Frontal cortex (tissue), 4 donors: ENCODE measurements around the gene PLCL1. TPM values are rescaled to one million over a fixed set of nuclear protein-coding genes. Genes with fewer than 3 reads are reported as not detected.

Source experiments
- DNase-seq, 2 donors: peaks; one replicate each; pipeline ENCODE4 v3.0.0; 2012; ENCODE audit warnings: low spot score in 2 of 2
- FAIRE-seq: peaks from 2 replicates; lab custom pipeline; 2012; peaks lifted over from hg19 to GRCh38; lab: Jason Lieb, UNC
- total RNA-seq: library from RNA; depleted of rRNA; stranded (reverse); fragments of >200 nt; gene quantifications from one replicate; pipeline ENCODE4 v1.2.3, GENCODE V29; 2014
- donor health status: control.
- donor health status: control.
- donor health status: control.

PLCL1 gene
- total RNA-seq, 1 donor from 2014 or later: 32.6 TPM

DNA sequence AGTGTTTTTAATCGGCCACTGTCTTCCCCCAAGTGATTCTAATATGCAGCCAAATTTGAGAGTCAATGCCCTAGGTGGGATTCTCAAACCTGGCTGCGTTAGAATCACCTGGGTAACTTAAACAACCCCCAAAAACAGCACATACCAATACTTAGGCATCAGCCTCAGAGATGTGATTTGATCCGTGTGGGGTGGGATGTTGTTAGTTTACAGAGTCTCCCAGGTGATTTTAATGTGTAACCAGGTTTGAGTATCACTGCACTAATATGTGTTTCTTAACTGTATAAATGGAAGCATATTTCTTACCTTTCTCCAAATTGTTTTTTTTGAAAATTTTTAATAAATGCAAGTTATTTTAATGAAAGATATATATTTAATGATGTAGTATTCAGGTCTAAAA, 135.4 kb downstream of the PLCL1 start:
- DNase-seq: no peak
- peak; percentile 50 for FAIRE-seq

DNA sequence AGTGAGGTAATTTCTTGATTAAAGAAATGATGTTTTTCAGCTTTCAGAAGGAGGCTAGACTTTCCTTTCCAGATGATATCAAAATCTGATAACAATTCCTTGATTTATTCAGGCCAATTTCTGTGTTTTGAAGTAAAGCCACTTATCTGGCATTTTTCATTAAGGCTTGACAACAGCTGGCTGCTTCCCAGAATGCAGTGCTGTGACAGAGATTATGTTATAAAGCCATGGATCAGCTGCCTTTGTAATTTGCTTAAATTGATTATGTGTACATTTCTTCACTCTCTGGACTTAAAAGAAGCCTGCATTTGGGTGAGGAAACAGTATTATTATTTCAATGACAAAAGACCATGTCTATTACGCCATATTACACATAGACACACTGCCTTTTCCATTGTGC, 136.0 kb downstream of the PLCL1 start:
- FAIRE-seq (no peak), DNase-seq (no peak)

DNA sequence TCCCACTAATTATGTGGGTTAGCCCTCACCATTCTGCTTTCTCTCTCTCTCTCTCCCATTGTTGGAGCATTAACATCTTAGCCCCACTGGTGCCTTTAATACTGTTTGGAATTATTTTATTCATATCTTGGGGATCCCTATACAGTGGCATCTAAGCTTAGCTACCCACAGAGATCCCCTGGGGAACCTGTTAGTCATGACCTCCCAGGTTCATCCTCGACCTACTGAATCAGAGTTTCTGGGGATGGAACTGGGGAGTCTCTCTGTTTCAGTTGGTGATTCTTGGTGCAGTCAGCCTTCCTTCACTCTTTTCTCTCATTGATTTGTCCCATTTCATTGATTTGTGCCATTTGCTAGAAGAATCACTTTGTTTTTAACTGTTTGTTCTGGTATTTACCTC, 137.3 kb downstream of the PLCL1 start:
- FAIRE-seq (no peak), DNase-seq (no peak)

DNA sequence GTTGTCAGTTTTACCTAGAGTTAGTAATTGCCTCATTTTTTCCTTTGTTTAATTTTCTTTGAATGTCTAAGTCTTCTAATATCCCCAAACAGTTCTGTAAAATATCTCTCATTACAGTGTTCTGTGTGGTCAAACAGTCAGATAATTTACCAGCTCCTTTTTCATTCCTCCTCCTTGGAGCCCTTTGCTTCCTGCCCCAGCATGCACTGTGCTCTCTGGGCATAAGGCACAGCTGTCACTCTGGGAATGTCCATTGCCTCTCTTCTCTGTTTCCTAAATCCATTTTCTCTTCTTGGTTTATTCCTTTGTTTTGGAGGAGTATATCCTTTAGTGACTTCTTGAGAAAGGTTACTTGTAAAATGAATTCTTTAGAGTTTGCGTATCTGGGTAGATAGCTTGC, 139.3 kb downstream of the PLCL1 start:
- FAIRE-seq: no peak
- DNase-seq: no peak

DNA sequence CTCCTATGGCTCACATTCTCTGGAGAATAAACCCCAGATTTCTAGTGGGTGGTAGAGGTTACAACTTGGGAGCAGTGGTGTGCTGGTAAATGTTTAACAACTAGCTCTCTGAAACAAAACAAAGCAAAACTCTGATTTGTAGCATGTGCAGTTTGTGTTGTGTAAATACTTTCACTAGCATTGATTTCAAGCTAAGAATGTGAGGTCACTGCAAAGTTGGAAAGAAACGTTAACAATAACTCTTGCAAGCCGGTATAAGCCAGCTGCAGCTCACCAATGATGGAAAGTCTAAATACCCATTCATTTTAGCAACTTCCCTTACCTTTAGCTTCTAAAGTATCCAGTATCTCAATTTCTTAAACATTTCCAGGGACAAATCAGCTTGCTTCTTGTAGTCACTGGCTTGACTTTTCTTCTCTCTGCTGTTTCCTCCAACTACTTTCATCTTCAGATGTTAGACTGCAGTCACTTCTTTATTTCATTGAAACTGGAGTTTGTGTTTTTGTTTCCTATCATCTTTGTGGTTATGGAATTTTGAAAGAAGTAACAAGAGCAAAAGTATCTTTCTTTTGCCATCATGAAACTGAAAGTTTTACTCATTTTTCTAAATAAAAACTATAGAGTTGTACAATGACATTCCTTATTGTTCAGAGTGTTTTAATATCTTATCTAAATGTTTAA, 140.2 kb downstream of the PLCL1 start:
- no peak for FAIRE-seq

DNA sequence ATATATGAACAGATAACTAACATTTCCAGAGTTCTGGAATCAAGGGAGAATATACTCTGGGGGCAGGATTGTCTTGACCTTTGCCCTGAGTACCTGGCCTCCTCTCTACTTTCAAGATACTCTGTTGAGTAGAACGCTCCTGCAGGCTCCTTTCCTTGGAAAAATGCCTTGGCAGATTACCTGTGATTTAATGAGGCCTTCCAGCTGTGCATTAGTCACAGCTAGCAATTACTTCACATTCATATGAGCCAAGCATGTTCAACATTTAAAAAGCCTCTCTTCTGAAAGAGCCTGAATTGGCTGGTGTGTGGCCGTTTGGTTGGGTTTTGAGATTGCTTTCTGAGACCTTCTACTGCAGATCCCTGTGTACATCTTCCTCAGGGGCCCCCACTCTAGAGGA, 142.2 kb downstream of the PLCL1 start:
- DNase-seq (no peak), FAIRE-seq (no peak)

More for the DNA sequence above, 140.2 kb downstream of the PLCL1 start:
- no peak for DNase-seq

DNA sequence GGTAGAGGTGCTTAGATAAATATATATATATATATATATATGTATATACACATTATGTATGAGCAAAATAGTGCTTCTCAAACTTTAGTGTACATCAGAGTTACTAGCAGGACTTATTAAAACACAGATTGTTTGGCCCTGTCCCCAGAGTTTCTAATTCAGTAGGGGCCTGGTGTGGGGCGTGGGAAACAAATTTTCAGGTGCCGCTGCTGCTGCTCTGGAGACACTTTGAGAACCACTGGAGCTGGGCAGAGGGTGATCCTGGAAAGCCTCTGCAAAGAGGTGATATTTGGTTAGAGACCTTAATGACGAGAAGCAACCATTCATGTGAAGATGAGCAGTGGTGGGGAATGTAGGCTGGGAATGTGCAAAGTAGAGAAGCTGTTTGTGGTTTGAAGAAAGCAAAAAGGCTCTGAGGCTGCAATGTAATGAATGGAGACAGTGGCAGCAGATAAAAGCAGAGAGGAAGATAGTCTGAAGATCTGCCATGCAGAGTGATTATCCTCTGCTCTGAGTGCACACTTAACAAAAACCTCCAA, 142.9 kb downstream of the PLCL1 start:
- DNase-seq (no peak), FAIRE-seq (no peak)

DNA sequence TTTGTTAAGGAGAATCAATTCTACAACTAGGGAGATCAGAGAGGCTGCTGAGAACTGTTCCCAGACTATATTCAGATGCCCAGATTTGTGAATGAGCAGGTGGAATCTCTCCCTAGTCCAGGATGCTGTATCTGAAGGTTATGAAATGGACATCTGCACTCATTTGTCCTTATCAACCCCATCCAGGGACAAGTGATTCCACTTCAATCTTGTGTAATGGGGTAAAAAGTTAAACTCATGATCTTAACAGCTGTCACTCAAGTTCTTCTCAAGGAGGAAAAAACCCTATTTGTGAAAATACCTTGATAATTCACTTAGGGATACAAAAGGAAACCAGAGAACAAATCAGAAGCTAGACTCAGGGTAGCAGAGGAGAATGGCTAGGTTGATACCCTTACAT, 144.8 kb downstream of the PLCL1 start:
- no peak for DNase-seq
- FAIRE-seq: no peak

DNA sequence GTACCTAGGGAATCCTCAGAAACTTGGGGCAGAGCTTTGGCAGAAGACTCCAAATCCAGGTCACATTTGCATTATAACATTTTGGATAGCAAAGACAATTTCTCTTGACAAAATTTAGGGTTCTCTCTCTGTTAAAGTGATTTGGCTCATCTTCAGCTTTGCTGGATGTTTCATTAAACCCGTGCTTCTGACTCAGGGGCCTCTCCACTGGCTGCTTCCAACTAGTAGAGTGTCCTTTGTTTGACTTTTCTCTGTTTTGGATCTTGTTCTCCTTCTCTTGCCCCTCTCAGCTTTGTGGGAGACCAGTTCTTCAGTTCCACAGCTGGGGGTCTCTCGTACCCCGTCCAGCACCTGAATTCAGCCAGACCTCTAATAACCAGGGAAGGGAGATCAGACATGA, 145.6 kb downstream of the PLCL1 start:
- DNase-seq (no peak), FAIRE-seq (no peak)

DNA sequence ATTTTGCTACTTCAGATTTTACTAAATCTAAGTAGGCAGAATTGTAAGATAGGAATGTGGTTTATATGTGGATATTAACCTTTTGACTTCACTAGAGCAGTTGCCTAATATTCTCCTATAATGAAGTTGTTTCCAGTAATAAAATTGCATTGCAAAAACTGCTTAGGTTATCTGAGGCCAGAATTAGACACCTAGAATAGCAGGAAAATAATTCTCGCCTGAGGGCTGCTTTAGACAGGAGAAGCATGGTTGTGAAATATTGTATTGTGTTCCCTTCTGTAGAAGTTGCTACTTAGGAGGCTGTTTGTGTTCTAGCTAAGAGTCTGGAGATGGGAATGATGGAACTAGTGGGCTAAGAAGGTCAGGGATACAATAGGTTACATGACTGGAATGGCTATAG, 146.3 kb downstream of the PLCL1 start:
- FAIRE-seq: no peak
- DNase-seq: no peak

DNA sequence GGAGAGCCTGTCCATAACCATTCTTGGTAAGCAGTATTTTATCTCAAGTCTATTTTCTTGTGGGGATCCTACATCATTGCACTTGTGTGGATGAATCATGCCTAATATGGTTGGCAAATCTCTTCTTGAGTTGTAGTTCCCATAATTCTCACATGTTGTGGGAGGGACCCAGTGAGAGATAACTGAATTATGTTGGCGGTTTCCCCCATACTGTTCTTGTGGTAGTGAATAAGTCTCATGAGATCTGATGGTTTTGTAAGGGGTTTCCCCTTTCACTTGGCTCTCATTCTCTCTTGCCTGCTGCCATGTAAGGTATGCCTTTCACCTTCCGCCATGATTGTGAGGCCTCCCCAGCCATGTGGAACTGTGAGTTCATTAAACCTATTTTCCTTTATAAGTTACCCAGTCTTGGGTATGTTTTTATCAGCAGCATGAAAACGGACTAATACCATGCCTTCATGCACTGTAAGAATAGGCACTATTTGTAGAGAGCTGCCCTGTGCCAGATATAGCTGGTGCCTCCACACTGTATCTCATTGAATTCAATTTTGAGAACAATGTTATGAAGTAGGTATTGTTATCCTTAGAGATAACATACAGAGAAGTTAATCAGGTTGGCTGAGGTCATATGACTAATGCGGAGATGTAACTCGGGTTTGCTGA, 148.3 kb downstream of the PLCL1 start:
- FAIRE-seq (no peak), DNase-seq (no peak)

DNA sequence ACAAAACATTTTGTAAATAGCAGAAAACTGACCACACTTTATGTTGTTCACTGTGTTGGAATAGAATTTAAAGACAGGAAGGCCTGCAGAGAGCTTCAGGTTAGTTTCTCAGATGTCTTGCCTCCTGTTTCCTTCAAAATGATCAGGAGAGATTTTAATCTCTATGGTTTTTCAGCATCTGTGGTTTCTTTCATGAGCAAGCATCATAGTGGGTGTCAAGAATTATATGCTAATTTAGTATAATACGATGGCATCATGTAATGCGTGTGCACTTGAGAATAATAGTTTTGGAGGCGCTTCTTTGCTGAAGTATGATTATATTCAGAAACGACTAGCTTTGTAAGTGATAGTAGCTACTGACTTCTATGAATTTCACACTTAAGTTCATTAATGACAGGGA, 149.9 kb downstream of the PLCL1 start:
- FAIRE-seq: no peak
- no peak for DNase-seq

DNA sequence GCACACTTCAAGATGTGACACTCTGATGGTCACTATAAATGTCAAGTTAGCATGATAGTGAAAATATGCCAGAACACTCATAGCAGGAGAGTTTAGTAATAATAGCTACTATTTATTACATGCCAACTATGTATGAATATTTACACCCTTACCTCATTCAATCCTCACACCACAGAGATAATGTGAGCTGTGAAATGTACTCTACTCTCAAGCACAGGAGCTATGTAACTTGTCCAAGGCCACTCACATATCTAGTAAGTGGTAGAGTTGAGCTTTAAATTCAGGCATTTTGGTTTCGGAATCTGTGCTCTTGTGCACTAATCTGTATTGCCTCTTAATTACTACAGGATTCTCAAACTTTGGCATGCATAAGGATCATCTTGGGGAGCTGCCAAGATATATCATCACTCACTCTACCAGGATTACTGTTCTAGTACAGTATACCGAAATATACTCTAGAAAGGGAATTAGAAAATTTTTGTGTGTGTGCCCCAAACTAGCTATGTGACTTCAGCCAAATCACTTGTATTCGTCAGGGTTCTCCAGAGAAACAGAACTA, 154.3 kb downstream of the PLCL1 start:
- DNase-seq (no peak), FAIRE-seq (no peak)

DNA sequence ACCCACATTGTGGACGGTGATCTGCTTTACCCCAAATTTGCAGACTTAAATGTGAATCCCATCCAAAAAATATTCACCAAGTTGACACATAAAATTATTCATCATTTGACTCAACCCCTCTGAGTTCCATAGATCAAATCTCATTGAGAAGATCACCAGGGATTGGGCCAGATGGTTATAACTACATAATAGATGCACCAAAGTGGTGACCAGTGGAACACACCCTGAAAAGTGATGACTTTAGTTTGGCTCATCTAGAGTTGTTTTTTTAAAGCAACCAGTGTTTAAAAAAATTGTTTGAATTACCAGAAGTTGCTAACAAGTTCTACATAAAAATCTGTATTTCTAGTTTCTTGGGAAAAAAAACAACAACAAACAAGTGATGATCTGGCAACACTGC, 155.0 kb downstream of the PLCL1 start:
- FAIRE-seq: no peak
- DNase-seq: no peak

DNA sequence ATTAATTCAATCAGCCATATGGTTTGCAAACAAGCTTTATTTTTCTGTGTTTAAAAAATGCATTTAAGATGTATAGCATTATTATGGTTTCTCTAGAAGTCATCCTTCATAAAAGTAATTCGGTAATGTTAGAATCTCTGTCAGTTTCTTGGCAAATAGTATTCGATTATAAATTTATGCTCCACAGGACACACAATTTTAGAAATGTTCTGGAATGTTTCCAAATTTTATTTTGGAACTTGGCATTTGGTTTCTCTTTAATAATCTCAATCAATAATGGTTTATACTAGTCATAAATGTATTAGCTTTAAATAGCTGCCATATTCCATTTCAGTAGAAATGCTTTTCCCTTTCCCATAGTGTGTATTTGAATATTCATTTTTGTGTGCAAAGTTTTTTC, 156.4 kb downstream of the PLCL1 start:
- no peak for DNase-seq
- FAIRE-seq: no peak

DNA sequence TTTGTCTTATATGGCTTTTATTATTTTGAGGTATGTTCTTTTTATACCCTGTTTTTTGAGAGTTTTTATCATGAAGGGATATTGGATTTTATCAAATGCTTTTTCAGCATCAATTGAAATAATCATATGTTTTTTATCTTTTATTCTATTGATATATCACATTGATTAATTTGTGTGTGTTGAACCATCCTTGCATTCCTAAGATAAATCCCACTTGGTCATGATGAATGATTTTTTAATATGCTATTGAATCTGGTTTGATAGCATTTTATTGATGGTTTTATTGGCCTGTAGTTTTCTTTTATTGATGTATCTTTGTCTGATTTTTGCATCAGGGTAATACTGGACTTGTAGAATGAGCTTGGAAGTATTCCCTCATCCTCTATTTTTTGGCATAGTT, 160.3 kb downstream of the PLCL1 start:
- FAIRE-seq: no peak
- no peak for DNase-seq

DNA sequence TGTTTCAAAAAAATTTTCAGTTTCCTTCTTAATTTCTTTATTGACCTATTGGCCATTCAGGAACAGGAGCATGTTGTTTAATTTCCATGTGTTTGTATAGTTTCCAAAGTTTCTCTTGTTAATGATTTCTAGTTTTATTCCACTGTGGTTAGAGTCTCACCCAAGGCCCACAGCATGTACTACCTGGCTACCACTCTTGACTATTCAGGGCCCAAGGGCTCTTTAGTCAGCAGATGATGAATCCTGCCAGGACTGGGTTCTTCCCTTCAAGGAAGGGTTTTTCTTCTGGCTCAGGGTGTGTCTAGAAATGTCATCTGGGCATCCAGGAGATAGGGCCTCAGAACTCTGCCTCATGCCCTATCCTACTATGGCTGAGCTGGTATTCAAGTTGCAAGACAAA, 161.4 kb downstream of the PLCL1 start:
- FAIRE-seq (no peak), DNase-seq (no peak)

DNA sequence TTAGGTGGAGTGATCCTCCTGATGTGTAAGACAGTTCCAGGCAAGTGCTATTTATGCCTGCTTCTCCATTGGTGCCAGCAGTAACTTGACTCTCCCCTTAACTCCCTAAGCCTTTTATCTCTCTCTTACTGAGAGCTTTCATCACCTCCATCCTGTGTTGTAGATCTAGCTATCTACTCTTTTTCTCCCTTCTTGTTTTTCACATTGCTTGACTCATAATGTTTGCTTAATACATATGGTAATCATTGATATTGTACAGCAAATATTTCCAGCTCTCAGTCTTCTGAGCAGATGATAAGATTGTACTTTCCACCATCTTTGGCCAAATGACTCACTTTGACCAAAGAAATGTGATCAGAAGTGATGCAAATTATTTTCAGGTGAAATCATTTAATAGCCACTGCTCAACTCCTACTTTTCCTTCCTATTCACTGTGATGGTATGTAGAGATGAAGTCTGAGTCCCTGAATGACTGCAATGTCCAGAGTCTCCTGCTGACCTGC, 165.0 kb downstream of the PLCL1 start:
- DNase-seq (no peak), FAIRE-seq (no peak)

DNA sequence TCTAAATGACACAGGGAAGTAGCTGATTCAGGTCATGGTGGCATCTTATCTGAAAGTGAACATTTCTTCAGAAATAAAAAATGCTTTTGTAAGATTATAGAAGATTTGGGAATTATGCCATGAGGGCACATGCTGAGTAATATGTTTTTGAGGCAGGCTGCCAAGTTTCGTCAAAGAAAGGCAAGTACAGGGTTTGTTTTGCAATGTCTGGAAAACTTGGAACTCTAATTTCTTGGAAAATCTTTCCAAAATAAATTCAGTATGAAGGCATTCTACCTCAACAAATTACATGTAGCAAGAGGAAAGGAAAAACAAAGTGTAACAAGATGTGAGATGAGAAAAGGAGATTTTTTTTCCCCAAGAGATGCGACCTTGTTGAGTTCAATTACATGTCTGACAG, 167.7 kb downstream of the PLCL1 start:
- DNase-seq (no peak), FAIRE-seq (no peak)

DNA sequence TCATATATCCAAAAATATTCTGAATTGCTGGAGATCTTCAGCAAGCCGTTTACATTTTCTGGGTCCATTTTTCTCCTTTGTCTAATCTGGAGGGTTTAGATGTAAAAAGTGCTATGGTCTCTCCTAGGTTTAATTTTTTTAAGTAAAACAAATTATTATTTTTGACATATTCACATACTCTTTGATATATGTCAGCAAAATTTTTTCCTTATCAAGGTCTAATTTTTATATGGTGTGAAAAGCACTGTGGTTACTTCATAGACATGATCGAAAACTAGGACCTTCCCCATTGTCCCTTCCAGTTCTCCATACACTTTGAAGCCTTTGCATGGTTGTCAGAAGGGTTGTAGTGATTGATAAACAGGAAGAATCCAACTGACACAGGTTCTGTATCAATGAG, 168.2 kb downstream of the PLCL1 start:
- DNase-seq (no peak), FAIRE-seq (no peak)

DNA sequence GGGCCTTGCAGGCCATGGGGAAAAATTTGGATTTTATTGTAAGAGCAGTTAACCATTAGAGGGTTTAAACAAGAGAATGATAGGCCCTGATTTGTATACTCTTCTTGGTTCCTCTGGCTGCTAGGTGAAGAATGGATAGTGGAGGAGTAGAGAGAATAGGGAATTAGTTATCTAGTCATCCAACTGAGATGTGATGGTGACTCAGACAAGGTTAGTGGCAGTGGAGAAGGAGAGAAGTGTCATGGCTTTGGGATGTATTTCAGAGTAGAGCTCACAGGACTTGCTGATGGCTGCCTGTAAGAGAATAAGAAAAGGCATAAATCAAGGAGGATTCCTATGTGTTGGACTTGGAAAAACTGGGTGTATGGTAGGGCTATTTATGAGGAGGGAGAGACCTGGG, 169.4 kb downstream of the PLCL1 start:
- no peak for DNase-seq
- no peak for FAIRE-seq
